ENCODE data around the gene MYADML2. TPM values are rescaled to one million over a fixed set of nuclear protein-coding genes. Genes with fewer than 3 reads are reported as not detected.

MYADML2 gene
- total RNA-seq, 1 donor from 2014 or later, result not detected

DNA sequence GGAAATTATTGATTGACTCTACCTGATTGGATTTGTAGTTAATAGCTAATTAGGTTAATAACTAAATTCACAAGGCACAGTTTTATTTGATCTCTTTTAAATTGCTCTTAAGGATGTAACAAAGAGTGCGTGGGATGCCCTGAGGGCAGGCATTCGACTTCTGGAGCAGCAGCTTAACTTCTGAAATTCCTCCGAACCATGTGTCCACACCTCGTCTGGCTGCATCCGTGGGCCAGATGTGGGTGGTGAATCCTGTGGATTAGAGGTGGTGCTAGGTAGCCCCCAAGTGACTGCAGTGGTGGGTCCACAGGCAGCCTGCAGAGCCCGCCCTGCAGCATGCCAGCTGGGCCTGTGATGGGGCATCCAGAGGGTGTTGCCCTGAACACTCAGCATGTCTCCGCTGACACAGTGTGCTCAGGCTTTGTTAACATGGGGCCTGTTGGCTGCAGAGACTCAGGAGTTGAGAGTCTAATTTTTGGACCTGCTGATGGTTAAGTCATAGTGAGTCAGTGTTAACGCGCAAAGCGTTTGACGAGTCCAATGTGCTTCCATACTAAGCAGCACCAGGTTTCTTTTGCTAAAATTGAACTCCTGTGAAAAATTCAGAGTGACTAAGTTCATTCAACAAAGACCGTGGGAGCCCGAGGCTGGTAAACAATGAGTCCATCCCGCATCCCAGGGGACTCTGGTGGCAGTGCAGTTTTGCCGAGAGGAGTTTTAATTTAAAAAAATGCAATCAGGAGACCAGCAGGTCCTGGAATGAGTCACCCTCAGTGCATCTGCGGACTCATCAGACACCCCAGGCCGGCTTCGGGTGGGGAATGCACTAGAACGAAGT lies 48.8 kb downstream of the MYADML2 start:
- peaks cover 10% of the 10 kb centered on the region for H3K27me3 Mint-ChIP-seq (ENCODE audit: unreplicated experiment)
- no peak overlapping the region for H3K27ac Mint-ChIP-seq (ENCODE audit: unreplicated experiment)
- no peak overlapping the region for H3K4me3 Mint-ChIP-seq (ENCODE audit: unreplicated experiment)
- peaks cover 21% of the 10 kb centered on the region for H3K36me3 Mint-ChIP-seq (ENCODE audit: low read depth, unreplicated experiment)
- no peak for DNase-seq (ENCODE audit: low spot score)
- H3K4me1 Mint-ChIP-seq (ENCODE audit: unreplicated experiment), result no peaks in the 10 kb centered on the region
- TF ChIP-seq CTCF (IDR thresholded peaks at IDR 0.05; ENCODE audit: unreplicated experiment), result no peak
- no peaks in the 10 kb centered on the region for H3K9me3 Mint-ChIP-seq (ENCODE audit: unreplicated experiment)

DNA sequence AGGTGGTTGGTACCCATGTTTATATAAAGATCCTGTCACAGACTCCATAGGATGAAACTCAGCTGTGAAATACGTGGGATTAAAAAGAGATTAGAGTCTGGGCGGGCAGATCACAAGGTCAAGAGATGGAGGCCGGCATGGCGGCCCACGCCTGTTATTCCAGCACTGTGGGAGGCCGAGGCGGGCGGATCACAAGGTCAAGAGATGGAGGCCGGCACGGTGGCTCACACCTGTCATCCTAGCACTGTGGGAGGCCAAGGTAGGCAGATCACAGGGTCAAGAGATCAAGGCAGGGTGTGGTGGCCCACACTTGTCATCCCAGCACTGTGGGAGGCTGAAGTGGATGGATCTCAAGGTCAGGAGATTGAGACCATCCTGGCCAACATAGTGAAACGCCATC lies 51.6 kb downstream of the MYADML2 start:
- Mint-ChIP-seq H3K27ac (ENCODE audit: unreplicated experiment) (no peak overlapping the region), H3K4me3 (ENCODE audit: unreplicated experiment) (no peak overlapping the region)
- TF ChIP-seq CTCF (IDR thresholded peaks at IDR 0.05; ENCODE audit: unreplicated experiment), result no peak

GRCh38 chr17:81891303-81891552 lies 55.8 kb downstream of the MYADML2 start:
- Mint-ChIP-seq H3K27me3 (ENCODE audit: unreplicated experiment) (peaks cover 10% of the 10 kb centered on the region), H3K36me3 (ENCODE audit: low read depth, unreplicated experiment) (peaks cover 28% of the 10 kb centered on the region), H3K9me3 (ENCODE audit: unreplicated experiment) (no peaks in the 10 kb centered on the region), H3K27ac (ENCODE audit: unreplicated experiment) (peak overlapping the region; percentile 95), H3K4me1 (ENCODE audit: unreplicated experiment) (peaks cover 7% of the 10 kb centered on the region), H3K4me3 (ENCODE audit: unreplicated experiment) (peak overlapping the region; percentile 97)
- no peak for DNase-seq (ENCODE audit: low spot score)
- TF ChIP-seq CTCF (IDR thresholded peaks at IDR 0.05; ENCODE audit: unreplicated experiment), result no peak

More for the DNA sequence above, 51.6 kb downstream of the MYADML2 start:
- Mint-ChIP-seq H3K36me3 (ENCODE audit: low read depth, unreplicated experiment) (peaks cover 16% of the 10 kb centered on the region), H3K9me3 (ENCODE audit: unreplicated experiment) (no peaks in the 10 kb centered on the region), H3K27me3 (ENCODE audit: unreplicated experiment) (peaks cover 6% of the 10 kb centered on the region), H3K4me1 (ENCODE audit: unreplicated experiment) (no peaks in the 10 kb centered on the region)
- no peak for DNase-seq (ENCODE audit: low spot score)

- H3K27me3 Mint-ChIP-seq (ENCODE audit: unreplicated experiment), result peaks cover 12% of the 10 kb centered on the region
- peak; percentile 45 for DNase-seq (ENCODE audit: low spot score)
- H3K4me1 Mint-ChIP-seq (ENCODE audit: unreplicated experiment), result peaks cover 9% of the 10 kb centered on the region
- no peaks in the 10 kb centered on the region for H3K9me3 Mint-ChIP-seq (ENCODE audit: unreplicated experiment)
- peaks cover 29% of the 10 kb centered on the region for H3K36me3 Mint-ChIP-seq (ENCODE audit: low read depth, unreplicated experiment)
- peak overlapping the region; percentile 95 for H3K4me3 Mint-ChIP-seq (ENCODE audit: unreplicated experiment)
- peak overlapping the region; percentile 88 for H3K27ac Mint-ChIP-seq (ENCODE audit: unreplicated experiment)
- no peak for TF ChIP-seq CTCF (IDR thresholded peaks at IDR 0.05; ENCODE audit: unreplicated experiment)
Observed at GRCh38 chr17:81890447-81891302, 56.4 kb downstream of the MYADML2 start.

Other genes with a start within 250 kb of the MYADML2 start
- gene MRPL12, start 243.9 kb downstream of the MYADML2 start, total RNA-seq (ENCODE audit: unreplicated experiment), result 58.5 TPM
- gene SLC25A10, start 234.9 kb downstream of the MYADML2 start, total RNA-seq (ENCODE audit: unreplicated experiment), result 6.7 TPM
- gene GCGR, start 143.1 kb downstream of the MYADML2 start, total RNA-seq (ENCODE audit: unreplicated experiment), result not detected
- gene MCRIP1, start 113.9 kb downstream of the MYADML2 start, total RNA-seq (ENCODE audit: unreplicated experiment), result 190 TPM
- not detected for gene PPP1R27, start 112.2 kb downstream of the MYADML2 start, total RNA-seq (ENCODE audit: unreplicated experiment)
- gene P4HB, start 86.7 kb downstream of the MYADML2 start, total RNA-seq (ENCODE audit: unreplicated experiment), result 678 TPM
- 443 TPM for gene ARHGDIA, start 75.9 kb downstream of the MYADML2 start, total RNA-seq (ENCODE audit: unreplicated experiment)
- gene ALYREF, start 55.6 kb downstream of the MYADML2 start, total RNA-seq (ENCODE audit: unreplicated experiment), result 127 TPM
- 121 TPM for gene ANAPC11, start 55.5 kb downstream of the MYADML2 start, total RNA-seq (ENCODE audit: unreplicated experiment)
- 0.56 TPM for gene NPB, start 45.0 kb downstream of the MYADML2 start, total RNA-seq (ENCODE audit: unreplicated experiment)
- 26.8 TPM for gene PCYT2, start 35.8 kb downstream of the MYADML2 start, total RNA-seq (ENCODE audit: unreplicated experiment)
- gene SIRT7, start 29.1 kb downstream of the MYADML2 start, total RNA-seq (ENCODE audit: unreplicated experiment), result 14.4 TPM
- gene MAFG, start 19.5 kb downstream of the MYADML2 start, total RNA-seq (ENCODE audit: unreplicated experiment), result 23.6 TPM
- gene PYCR1, start 9.9 kb downstream of the MYADML2 start, total RNA-seq (ENCODE audit: unreplicated experiment), result 24.4 TPM
- not detected for gene NOTUM, start 14.0 kb upstream of the MYADML2 start, total RNA-seq (ENCODE audit: unreplicated experiment)
- gene ASPSCR1, start 30.4 kb upstream of the MYADML2 start, total RNA-seq (ENCODE audit: unreplicated experiment), result 25.6 TPM
- 42.9 TPM for gene CENPX, start 75.6 kb upstream of the MYADML2 start, total RNA-seq (ENCODE audit: unreplicated experiment)
- 12.2 TPM for gene LRRC45, start 76.1 kb upstream of the MYADML2 start, total RNA-seq (ENCODE audit: unreplicated experiment)
- gene RAC3, start 84.4 kb upstream of the MYADML2 start, total RNA-seq (ENCODE audit: unreplicated experiment), result 24.0 TPM
- gene DCXR, start 90.5 kb upstream of the MYADML2 start, total RNA-seq (ENCODE audit: unreplicated experiment), result 30.8 TPM
- gene RFNG, start 104.6 kb upstream of the MYADML2 start, total RNA-seq (ENCODE audit: unreplicated experiment), result 19.7 TPM
- 80.0 TPM for gene GPS1, start 104.7 kb upstream of the MYADML2 start, total RNA-seq (ENCODE audit: unreplicated experiment)
- gene DUS1L, start 118.6 kb upstream of the MYADML2 start, total RNA-seq (ENCODE audit: unreplicated experiment), result 74.1 TPM
- 400 TPM for gene FASN, start 151.0 kb upstream of the MYADML2 start, total RNA-seq (ENCODE audit: unreplicated experiment)

Measured in endothelial cell (in vitro differentiated cells).